IPS DF 4.7 (cell line): ENCODE measurements around the gene DNAAF2.
"Not testable (repeated sequence)": the region's sequence is repeated elsewhere in the genome, so short reads cannot be mapped to it uniquely, and the experiment has no call there.

Experiments used
- DNase-seq: peaks from one replicate; pipeline ENCODE4 v3.0.0-alpha.2; 2013; ENCODE audit warnings: low spot score; ENCODE audit errors: extremely low read depth

Gene DNAAF2, protein sequence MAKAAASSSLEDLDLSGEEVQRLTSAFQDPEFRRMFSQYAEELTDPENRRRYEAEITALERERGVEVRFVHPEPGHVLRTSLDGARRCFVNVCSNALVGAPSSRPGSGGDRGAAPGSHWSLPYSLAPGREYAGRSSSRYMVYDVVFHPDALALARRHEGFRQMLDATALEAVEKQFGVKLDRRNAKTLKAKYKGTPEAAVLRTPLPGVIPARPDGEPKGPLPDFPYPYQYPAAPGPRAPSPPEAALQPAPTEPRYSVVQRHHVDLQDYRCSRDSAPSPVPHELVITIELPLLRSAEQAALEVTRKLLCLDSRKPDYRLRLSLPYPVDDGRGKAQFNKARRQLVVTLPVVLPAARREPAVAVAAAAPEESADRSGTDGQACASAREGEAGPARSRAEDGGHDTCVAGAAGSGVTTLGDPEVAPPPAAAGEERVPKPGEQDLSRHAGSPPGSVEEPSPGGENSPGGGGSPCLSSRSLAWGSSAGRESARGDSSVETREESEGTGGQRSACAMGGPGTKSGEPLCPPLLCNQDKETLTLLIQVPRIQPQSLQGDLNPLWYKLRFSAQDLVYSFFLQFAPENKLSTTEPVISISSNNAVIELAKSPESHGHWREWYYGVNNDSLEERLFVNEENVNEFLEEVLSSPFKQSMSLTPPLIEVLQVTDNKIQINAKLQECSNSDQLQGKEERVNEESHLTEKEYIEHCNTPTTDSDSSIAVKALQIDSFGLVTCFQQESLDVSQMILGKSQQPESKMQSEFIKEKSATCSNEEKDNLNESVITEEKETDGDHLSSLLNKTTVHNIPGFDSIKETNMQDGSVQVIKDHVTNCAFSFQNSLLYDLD

DNA sequence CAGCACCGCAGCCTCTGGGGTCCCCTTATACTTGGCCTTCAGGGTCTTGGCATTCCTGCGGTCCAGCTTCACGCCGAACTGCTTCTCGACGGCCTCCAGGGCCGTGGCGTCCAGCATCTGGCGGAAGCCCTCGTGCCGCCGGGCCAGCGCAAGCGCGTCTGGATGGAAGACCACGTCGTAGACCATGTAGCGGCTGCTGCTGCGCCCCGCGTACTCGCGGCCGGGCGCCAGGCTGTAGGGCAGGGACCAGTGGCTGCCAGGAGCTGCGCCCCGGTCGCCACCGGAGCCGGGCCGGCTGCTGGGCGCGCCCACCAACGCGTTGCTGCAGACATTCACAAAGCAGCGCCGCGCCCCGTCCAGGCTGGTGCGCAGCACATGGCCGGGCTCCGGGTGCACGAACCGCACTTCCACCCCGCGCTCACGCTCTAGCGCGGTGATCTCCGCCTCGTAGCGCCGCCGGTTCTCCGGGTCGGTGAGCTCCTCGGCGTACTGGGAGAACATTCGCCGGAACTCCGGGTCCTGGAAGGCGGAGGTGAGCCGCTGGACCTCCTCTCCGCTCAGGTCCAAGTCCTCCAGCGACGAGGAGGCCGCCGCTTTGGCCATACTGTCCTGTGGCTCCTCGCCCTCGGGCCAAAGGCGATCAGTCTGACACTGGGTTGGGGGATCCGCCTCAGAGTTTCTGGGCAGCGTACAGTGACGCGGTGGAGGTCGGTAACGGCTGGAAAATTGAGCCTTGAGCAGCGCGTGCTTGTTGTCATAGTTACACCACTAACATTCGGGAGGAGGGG is at the start of gene DNAAF2:
TSS of gene DNAAF2 (minus strand) at position 698 of the 788 bp plus-strand sequence. CDS start at position 603, 95 bp downstream.
- DNase-seq, result no peak

DNA sequence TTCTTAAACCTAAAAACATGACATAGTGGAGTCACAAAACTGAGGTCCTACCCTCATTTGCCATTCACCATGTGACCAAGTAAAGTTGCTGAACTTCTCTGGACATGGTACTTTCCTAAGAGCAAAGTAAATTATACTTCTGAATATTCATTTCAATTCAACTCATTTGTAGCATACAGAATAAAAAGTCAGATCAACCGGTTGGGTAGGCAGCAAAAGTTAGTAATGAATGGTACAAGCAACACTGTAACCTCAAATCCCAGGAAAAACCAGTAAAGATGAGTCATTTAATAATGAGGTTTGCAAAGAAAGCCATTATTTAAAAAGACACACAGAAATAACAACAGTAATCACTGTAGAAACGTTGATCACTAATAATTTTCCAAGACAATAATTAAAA is 44.2 kb upstream of the DNAAF2 start:
- DNase-seq, result no peak

DNA sequence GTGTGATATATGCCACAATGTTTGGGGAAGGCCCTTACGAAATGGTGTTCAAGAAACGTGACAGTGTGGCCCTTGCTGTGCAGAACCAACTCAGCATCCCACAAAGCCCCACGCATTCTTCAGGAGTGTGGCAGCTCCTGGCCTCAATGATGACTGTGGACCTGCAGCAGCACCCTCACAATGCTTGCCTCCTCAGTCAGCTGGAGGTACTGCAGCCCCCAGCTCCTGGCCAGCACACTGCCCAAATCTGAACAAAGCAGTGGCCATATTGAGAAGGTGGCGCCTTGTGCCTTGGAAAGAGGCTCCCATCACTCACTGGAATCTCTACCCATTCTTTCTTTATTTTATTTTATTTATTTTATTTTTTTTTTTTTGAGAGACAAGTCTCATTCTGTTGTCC is 42.6 kb upstream of the DNAAF2 start:
- no peak for DNase-seq

GRCh38 chr14:49673586-49673985 is 38.5 kb upstream of the DNAAF2 start:
- no peak for DNase-seq

DNA sequence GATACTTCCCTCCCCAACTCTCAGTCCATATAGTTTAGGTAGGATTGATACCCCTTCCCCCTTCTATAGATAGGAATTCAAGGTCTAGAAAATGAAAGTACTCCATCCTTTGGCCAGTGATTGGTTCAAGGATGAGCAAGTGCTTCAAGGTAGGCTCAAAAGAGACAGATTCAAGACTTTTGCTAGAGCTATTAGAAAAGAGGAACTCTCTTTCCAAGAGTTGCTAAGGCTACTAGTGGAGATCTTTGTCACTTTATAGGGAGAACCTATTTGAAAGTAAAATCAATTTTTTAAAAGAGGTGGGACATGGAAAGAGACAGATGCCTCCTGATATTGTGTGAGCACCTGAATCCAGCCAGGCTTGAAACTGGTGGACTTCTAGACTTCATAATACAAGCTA is 35.4 kb upstream of the DNAAF2 start:
- DNase-seq, result no peak

GRCh38 chr14:49659526-49660455 is 24.7 kb upstream of the DNAAF2 start:
- no peak for DNase-seq

GRCh38 chr14:49657500-49657899 is 22.5 kb upstream of the DNAAF2 start:
- DNase-seq, result not testable (repeated sequence)

DNA sequence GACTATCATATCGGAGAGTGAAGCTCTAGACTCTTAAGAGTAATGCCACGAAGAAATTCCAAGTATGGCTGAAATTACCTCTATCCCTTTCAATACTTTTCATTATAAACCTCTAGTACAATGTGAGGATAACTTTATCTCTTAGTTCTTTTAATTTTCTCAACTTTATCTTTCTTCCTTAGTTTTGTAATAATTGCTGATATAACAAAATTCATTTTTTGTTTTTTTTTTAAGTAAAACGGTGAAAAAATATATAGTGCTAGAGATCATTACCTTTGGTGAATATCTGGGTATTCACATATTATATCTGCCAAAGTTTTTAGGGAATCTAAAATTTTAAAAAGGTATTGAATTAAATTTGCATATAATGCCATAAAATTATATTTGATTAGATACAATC is 19.5 kb upstream of the DNAAF2 start:
- no peak for DNase-seq

GRCh38 chr14:49653508-49653907 is 18.5 kb upstream of the DNAAF2 start:
- DNase-seq, result no peak

GRCh38 chr14:49642163-49642562 is 7.1 kb upstream of the DNAAF2 start:
- no peak for DNase-seq

DNA sequence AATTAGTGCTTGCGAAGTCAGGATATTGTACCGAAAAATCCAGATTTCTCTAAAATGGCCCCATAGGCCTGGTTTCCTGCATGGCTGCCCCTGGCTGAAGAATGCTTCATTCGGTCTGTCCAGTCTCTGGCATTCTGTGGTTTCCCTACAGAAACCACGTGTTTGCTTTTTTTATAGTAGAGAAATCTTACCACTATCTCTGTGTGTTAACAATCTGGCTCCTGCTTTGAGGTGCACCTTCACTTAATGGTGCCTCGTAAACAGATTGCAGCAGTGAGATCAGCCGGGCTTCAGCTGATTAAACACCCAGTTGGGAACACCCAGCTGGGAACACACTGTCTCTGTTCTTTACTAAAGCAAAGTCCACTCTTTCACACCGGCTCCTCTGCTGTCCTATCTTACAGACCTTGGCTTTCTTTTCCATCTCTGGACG is 6.7 kb upstream of the DNAAF2 start:
- no peak for DNase-seq

- DNase-seq, result no peak
Measured at GRCh38 chr14:49640540-49641417, 5.7 kb upstream of the DNAAF2 start.

DNA sequence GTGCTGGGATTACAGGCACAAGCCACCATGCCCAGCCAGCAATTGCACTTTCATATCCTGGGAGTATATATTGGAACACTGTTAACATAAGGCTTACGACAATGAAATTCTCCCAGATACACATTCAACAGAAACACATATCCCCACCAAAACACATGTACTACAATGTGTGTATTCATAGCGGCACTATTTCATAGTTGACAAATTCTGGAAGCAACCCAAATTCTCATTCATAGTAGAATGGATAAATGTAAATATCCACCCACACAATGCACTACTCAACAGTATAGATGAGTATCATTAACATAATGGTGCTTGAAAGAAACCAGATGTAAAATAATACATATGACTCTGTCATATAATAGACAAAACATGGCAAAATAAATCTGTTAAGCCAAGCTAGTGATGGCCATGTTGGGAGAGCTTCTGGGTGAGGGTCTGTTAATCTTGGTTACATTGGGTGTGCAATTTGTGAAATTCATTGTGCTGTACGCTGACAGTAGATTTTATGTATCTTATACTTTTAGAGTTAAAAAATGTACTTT is 2.6 kb upstream of the DNAAF2 start:
- no peak for DNase-seq

- no peak for DNase-seq
Measured at GRCh38 chr14:49636866-49637265, 1.8 kb upstream of the DNAAF2 start.

DNA sequence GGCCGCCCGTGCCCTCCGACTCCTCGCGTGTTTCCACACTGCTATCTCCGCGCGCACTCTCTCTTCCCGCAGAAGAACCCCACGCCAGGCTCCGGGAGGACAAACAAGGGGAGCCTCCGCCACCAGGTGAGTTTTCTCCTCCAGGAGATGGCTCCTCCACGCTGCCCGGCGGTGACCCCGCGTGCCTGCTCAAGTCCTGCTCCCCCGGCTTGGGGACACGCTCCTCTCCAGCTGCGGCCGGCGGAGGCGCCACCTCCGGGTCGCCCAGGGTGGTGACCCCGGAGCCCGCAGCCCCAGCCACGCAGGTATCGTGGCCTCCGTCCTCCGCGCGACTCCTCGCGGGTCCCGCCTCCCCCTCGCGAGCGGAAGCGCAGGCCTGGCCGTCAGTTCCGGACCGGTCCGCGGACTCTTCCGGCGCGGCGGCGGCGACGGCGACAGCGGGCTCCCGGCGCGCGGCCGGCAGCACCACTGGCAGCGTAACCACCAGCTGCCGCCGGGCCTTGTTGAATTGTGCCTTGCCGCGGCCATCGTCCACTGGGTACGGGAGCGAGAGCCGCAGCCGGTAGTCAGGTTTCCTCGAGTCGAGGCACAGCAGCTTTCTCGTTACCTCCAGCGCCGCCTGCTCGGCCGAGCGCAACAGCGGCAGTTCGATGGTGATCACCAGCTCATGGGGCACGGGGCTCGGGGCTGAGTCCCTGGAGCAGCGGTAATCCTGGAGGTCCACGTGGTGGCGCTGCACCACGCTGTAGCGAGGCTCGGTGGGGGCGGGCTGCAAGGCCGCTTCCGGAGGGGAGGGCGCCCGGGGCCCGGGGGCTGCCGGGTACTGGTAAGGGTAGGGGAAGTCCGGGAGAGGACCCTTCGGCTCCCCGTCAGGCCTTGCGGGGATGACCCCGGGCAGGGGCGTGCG is 1.2 kb downstream of the DNAAF2 start:
- DNase-seq, result no peak

DNA sequence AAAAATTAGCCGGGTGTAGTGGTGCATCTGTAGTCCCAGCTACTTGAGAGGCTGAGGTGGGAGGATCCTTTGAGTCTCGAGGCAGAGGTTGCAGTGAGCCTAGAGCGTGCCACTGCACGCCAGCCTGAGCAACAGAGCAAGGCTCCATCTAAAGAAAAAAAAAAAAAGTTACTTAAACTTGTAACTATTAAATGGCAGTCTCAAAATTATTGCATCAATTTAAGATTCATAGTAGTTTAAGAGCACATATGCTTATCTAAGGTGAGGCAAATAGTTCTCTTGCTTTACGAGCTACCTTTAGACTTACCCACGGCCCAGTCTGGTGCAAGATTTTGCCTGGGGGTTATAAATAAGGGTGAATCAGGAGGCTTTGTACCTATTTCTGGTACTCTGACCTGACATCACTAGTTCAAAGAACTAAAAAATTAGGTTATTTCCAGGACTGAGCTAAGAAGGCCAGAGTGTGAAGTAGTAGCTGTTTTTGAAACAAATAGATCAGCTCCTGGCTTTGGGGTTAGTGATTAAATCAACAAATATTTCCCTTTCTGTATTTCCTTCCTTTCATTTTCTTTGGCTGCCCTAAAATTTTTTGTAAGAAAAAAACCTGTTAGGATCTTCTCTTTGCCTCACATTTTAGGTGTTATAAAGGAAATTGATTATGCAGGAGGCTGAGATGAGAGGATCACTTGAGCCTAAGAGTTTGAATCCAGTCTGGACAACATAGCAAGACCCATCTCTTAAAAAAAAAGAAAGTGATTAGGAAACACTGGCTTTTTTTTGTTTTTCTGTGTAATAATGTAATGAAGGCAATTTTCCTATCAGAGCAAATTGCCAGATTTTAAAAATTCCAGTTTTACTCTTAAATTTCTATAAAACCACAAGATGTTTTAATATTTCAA is 10.9 kb downstream of the DNAAF2 start:
- no peak for DNase-seq

DNA sequence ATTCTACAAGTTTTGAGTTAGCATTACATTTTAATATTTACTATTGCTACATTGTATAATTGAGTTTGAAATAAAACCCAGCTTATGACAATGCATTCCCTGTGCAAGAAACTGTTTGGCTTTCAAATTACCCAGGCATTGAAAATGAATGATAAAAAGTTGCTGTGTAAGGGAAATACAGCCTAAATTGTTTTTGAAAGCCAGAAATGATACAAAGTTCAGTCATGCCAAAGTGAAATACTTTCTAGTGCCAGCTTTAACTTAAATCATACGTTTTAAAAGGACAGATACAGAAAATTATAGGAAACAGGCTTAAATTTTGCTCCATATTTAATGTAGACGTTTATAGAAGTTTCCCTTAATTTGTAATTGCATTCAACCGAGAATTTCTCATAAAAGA is 11.7 kb downstream of the DNAAF2 start:
- DNase-seq, result no peak
